ENCODE data around the gene IST1.

- TF ChIP-seq CTCF (IDR thresholded peaks at IDR 0.05; ENCODE audit: low read depth, low read length, missing input control): no peak
- TF ChIP-seq REST (IDR thresholded peaks at IDR 0.05): no peak
Observed at GRCh38 chr16:71919035-71919434, 23.7 kb downstream of the IST1 start.
